Globus pallidus (tissue), 1 donor: ENCODE results near the gene C1QTNF2.
A peak's percentile ranks its signal among the peaks of the same experiment; 100 is the strongest.

Experiments used
- DNase-seq: peaks from one replicate; pipeline ENCODE4 v3.0.0-alpha.2; 2015; ENCODE audit warnings: low spot score

C1QTNF2 gene, protein sequence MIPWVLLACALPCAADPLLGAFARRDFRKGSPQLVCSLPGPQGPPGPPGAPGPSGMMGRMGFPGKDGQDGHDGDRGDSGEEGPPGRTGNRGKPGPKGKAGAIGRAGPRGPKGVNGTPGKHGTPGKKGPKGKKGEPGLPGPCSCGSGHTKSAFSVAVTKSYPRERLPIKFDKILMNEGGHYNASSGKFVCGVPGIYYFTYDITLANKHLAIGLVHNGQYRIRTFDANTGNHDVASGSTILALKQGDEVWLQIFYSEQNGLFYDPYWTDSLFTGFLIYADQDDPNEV

DNA sequence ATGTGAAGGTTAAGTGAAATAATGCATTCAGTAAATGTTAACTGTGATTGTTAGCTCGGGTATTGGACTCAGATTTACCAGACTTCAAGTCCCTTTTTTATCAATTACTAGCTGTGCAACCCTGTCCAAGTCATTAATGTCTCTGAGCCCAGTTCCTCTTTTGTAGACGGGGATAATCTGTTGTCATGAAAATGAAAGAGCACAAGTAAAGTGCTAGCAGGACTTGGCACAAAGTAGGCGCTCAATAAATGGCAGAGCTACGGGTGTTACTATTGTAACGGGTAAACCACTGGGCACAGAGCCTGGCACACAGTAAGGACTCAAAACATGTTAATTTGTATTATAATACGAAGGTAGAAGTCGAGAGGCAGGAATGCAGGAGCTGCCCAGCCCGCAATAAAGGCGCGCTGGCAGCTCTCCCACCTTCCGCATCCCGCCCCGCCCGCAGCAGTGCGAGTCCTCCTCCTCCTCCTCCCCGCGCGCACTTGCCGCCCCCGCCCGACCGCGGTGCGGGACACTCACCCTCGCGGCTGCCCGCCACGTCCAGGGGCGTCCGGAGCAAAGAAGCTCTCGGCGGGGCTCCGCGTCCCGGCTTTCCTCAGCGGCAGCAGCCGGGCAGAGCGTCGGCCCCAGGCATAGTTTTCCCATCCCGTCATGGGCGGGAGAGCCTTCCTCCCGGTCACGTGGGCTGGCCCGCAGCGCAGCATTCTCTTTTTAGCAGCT lies at the start of gene C1QTNF2:
Gene C1QTNF2 (minus strand): TSS at position 637 of the 723 bp plus-strand sequence. CDS start 15,615 bp downstream, outside the sequence.
- peak; percentile 33 for DNase-seq

DNA sequence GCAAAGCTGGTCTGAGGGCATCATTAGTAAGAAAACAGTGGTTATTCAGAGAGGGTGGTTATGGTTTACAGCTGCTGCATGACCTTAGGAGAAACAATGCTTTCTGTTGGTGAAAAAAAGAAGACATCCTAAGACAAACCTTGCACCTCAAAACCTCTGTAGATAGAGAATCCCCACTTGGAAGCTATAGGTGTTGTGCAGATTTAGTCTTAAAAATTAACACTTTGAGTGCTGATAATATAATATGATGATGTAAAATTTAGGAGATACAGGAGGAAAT lies 49.8 kb upstream of the C1QTNF2 start:
- DNase-seq: no peak

DNA sequence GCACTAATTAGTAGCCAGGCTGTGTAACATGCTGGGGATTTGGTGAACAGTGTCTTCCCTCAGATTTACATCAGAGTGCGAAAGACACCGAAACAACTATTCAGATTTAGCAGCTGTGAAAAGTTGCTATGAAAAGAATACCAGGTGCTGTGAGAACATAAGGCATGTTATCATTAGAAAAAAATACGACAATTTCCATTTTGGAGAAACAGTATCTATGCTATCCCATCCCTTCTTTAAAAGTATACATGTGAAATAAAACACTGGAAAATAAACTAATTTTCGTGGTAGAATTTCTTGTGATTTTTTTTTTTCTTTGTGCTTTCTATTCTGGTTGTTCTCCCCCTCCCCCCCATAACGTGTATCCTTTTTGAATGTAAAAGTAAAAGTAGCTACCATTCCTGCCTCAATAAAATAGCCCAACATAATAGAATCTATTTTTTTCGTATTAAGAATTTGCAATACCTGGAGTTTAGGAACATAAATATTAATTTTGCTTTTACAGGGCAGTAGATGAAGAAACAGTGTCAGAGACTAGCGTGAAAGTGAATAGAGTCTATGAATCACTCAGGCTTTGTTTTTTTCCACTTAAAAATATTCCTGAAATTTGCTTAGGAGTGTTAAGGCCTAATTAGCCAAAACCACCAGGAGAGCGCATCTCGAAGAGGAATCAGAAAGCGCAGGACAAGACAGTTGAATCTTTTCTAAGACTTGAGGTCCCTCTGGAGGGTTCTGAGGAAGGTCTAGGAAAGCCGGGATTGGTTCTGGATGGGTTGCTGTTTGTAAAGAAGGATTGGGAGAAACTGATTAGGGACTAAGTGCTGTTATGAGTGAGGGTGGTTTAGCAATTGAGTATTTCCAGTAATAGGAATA lies 49.3 kb upstream of the C1QTNF2 start:
- DNase-seq: no peak

DNA sequence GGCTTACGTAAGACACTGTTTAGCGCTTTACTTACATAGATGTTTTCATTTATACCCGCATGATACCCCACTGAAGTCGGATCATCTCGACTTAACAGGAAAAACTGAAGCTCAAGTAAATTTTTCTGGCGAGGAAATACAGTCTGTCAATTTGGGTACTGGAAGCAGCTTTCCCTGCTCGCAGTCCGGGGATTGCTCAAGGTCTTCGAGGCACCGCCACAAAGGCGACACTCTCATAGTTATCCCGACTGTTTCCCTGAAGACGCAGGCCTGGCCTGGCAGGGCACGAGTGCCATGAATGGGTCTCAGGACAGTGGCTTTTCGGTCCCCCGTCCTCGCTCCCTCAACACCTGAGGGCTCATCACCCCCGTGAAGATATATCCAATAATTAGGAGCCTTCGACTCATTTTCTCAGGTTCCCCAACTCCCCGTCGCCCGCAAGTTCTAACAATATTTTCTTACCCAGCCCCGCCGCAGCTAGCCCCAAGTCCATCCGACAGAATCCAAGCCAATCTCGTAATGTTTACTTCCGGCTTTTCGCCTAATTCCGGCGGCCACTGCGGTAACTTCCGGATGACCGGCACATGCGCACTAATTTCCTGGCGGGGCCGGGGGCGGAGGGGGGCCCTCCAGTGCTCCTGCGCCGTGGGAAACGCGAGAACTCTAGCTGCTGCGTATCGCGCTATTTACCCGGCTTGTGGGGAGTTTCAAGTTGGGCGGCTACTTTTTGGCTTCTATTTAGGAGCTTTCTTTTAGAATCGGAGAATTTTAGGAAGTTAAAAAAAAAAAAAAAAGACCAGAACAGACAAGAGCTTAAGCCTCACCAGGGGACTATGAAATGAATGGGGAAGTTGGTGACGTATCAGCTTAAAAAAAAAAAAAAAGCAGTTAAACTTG lies 48.4 kb upstream of the C1QTNF2 start, which contains the start of gene SLU7:
Gene SLU7 (minus strand): TSS at position 521 of the 897 bp plus-strand sequence. CDS start 3,787 bp downstream, outside the sequence.
- DNase-seq: peak; percentile 89

DNA sequence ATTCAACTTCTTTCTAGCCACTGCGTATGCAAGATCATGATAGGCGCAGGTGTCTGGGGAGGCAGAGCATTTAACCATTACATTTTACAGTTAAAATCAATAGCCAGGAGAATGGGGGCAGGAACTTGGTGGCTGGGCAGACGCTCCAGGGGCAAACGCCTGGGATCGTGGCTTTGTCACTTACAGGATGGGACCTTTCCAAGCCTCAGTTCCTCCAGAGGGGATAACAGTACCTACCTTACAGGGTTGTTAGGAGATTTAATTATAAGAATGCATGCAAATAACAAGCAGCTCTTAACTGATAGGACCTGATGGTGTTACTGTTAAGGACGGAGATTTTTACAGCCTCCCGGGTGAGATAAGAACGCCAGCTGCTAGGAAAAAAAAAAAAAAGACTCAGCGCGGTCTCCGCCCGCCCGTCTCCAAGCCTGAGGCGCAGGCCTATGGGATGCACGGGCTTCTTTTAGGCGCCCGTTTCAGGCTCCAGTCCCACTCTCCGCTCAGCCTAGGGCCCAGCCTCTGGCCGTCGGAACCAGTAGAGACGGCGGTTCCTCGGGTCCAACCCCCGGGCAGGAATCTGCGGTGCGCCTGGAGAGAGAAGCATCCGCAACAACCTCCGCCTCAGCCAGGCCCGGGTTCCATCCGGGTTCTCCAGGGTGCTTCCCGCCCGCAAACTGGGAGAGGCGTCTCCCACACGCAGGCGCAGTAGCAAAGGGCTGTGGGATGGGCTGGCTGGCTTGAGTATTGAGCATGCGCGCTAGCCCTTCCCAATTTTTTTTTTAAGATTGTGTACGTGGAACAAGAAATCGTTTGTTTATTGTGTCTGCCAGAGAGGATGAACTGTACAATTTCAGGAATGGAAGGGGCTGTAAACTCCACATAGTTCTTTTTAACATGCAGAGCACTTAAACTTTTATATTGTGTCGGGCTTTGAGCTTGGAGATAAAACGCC lies 29.3 kb upstream of the C1QTNF2 start, which contains the start of gene FAM200C:
Gene FAM200C (minus strand): TSS at position 653 of the 952 bp plus-strand sequence. CDS start 4,564 bp downstream, outside the sequence.
- peak; percentile 95 for DNase-seq

DNA sequence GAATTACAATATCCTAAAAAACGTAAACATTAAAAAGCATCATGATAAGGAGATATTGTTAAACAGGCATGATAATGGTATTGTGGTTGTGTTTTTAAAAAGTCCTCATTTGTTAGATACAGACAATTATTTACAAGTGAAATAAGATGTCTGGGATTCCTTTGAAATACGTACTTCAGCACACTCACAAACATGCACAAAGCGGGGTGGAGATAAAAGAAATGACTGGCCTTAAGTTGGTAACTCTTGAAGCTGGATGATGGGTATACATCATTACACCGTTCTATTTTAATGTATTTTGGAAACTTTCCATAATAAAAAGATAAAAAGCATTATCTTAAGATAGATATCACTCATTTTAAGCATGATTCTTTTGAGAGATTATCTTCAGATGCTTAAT lies 28.4 kb upstream of the C1QTNF2 start:
- DNase-seq: no peak

DNA sequence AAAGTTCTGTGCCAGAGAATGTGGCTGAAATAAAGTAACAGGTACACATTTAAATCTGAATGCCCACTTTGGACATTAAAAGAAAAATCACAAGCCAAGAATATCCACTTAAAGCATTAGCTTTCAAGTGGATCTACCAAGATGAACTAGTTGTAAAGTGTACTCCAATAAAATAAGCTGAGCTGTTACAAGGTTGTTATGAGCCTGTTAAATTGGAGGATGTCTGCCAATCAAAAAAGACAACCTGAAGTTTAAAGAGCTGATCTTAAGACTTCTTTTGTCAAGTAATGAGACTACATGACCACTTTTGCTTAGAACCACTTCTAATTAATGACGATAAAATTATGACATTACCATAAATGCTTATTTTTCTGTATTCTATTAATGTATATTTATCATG lies 27.1 kb upstream of the C1QTNF2 start:
- DNase-seq: no peak

DNA sequence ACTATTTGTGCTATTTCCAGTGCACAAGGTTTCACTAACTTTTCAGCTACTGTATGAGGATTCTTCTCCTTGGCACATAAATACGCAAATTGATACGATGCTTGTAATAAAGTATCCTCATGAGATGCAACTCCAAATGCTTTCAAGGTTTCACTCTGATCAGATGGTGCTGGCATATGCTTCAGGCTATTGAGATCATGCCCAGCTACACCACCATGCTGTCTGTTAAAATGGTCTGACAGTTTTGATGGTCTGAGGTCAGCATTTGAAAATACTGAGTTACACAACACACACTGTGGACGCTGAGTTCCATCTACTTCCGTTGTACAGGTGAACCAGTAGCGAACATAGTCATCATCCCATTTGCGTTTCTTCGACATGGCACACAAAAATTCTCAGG lies 24.7 kb upstream of the C1QTNF2 start:
- DNase-seq: no peak

DNA sequence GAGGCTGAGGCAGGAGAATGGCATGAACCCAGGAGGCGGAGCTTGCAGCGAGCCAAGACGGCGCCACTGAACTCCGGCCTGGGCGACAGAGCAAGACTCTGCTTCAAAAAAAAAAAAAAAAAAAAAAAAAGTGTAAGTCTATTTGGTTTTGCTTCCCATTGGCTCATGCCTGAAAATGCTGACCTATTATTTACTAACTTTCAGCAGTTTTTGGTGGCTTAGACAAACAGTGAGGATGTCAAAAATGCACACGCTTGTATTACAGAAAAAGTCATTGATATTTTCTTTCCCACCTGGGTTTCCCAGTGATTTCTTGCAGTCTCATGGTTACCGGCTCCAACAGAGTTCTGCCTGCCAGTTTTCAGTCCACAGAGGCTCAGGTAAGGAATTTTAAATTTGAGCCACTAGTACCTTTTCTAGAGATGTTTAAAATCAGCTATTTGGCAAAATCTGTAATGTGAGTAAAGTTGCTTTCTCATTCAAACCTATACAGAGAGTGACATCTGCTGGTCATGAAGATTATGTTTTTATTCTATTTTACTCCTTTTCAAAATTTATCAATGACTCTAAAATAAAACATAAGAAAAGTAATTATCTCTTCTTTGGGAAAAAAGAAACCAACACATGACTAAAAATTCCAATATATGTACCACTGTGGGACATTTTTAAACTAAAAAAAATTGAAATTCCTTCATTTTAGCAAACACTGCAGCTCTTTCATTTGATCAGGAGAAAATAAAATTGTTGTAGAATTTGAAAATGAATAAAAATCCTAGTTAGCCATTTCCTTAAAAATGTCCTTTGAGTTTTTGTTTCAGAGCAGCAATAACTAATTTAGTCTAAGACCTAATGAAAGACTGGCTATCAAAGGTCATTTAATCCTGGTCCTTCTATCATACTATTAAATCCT lies 20.6 kb upstream of the C1QTNF2 start:
- no peak for DNase-seq

DNA sequence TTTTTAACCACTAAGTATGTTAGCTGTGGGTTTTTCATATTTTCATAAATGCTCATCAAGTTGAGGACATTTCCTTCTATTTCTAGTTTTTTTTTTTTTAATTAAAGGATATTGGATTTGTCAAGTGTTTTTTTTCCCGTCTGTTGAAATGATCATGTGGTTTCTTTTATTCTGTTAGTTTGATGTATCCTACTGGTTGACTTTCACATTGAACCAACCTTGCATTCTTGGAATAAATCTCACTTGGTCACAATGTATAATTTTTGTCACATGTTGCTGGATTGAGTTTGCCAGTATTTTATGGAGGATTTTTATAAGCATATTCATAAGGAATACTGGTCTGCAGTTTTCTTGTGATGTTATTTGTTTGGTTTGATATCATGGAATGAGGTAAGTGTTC lies 17.0 kb upstream of the C1QTNF2 start:
- no peak for DNase-seq

DNA sequence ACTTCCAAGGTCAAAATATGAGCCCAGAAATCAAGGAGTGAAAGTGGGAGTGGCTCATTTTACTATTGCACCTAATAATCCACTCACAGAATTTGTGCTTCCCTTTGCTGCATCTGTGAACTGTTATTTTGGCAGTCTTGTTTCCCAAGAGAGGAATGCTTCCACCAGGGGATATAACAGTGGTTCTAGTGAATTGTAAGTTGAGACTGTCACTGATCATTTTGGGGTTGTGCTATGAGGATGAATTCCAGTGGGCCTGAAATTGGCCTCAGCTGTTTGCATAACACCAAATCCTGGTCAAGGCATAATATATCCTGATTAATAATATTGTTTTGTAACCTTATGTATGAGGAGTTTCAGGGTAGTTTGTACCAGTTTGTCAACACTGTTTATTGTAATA lies 15.1 kb upstream of the C1QTNF2 start:
- DNase-seq: no peak

DNA sequence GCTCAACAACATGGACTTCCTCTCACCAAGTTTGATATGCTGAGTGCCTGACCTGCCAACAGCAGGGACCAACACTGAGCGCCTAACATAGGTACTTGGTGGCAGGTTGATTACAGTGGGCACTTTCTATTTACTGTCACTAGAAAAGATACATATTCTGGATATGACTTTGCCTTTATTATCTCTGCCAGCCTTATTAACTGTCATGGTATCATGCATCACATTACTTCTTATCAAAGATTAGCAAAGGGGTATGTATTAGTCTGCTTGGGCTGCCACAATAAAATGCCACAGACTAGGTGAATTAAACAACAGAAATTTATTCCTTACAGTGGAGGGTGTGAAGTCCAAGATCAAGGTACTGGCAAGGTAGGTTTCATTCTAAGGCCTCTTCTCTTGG lies 14.3 kb upstream of the C1QTNF2 start:
- no peak for DNase-seq

DNA sequence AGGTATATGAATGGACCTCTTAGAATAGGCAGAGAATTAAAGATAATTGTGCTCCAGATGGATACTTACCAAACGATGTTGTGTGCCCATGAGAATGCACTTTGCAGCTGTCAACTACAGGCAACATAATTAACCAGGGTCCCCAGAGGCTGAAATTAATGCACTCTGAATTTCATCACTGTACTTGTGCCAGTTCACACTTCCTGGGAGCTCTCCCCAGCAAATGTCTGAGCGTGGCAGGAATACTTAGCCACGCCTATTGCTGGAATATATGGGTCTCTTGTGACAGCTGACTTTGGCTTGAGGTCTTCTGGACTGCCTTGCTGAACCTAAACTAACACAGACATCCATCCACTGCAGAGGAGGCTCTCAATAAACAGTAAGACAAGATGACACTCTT lies 11.9 kb upstream of the C1QTNF2 start:
- DNase-seq: no peak

DNA sequence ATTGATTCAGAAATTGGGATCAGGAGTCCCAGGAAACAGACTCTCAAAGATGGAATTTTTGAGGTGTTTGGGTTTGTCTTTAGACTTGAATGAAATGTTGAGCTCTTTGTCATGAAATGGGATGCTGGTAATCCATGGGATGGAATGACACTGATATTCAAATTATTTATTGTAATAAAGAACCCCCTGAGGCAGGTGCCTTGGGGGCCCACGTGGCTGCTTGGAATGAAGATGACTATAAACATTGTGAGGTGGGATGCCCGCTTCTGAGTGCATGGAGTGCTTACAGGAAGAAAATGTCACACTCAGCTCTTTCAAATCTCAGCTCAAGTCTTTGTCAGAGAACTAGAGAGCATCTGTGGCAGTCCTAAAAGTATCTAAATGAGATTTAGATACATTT lies 9.6 kb upstream of the C1QTNF2 start:
- DNase-seq: no peak

DNA sequence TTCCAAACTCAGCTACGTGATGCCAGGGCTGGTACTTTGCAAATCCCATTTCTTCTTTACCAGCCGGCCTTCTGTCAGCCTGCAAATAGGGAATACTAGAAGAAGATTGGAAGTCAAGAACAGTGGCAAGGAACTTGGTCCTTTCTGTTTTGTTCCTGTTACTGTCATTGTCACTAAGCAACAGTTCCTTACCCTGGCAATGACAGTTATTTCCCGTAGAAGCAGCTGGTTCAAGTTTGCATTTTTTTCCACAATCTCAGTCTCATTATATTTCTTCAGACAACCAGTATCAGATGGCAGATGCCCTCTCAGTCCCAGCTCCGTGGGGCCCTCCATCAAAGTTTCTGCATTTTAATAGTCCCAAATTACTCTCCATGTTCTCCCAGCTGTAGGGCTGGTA lies 9.1 kb upstream of the C1QTNF2 start:
- no peak for DNase-seq

DNA sequence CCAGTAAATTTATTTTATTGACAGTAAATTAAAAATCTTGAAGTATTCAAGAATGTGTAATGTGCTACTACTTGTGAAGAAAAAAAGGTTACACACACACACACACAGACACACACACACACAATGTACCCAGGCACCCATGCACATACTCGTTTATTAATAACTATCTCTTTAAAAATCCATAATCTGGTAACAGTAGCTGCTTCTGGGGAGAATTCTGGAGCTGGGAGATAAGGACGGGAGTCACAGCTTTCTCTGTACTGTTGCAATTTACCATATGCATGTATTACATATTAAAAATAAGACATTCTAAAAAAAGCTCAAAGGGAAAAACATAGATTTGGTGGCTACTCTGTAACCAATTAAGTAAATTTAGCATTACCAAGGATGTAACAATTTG lies 7.9 kb upstream of the C1QTNF2 start:
- no peak for DNase-seq

DNA sequence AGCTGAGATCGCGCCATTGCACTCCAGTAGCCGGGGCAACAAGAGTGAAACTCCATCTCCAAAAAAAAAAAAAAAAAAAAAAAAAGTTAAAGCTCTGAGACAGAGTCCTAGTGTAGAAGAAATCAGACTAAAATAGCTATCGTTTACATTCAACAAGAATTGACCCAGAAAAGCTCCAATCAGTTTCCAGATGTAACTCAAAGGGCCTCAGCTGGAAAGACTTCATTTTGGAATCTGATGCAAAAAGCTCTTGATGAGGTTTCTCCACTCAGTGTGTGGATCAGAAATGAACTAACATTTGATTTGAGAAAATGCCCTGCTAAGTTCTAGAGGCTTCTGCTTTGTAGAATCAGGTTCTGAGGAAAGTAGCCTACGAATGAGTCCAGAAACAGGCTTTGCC lies 7.2 kb upstream of the C1QTNF2 start:
- no peak for DNase-seq

DNA sequence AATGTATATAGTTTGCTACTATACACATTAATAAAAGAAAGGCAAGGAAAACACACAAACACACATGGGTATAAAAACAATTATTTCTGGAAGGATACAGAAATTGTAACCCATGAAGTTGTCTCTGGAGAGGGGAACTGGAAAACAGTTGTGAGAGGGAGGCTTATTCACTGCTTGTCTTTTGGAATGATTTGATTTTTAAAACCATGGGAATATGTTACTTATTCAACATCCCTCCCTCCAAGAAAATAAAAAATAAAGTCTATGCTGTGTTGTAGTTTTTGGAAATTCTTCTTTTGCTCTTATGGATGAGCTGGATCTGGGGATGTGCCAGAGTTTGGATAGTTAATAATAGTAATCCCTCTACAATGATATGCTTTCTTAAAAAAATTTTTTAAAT lies 6.0 kb upstream of the C1QTNF2 start:
- DNase-seq: no peak

DNA sequence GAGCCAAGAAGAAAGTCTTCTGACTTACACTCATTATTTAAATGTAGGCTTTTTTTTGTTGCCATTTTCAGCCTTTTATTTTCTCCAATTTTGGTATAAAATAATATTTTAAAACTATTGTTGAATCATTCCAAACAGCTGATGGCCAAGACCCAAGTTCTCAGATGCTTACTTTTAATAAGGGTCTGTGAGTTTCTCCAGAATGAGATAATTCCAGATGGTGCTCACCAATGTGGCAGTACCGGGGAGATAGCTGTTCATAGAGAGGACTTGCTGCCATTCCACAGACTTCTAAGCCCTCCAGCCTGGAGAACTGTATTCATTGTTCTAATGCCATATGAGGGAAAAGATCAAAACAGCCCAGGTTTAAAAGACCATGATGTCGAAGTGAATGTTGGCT lies 5.3 kb upstream of the C1QTNF2 start:
- no peak for DNase-seq
